Adipose tissue (tissue), 3 donors: ENCODE results near the gene TMEM196. TPM values are rescaled to one million over a fixed set of nuclear protein-coding genes. Genes with fewer than 3 reads are reported as not detected.

ENCODE experiments used
- polyA plus RNA-seq, 3 donors: library from polyadenylated mRNA; stranded (reverse); fragments of 200-250 nt; gene quantifications; one replicate each; pipeline ENCODE4 v1.2.3, GENCODE V29; 2013
- donor health status: healthy with polysubstance abuse.
- donor health status: Bipolar disorder and iron deficiency.
- donor health status: healthy.

The TMEM196 gene
- polyA plus RNA-seq, 3 donors: 0.29 TPM; not detected in 2

Other genes starting within 250 kb of the TMEM196 start
- 1 to 10 TPM; 3.0 to 9.6 (median 7.5) TPM for gene POLR1F, start 64.6 kb downstream of the TMEM196 start, polyA plus RNA-seq